ENCODE results near the gene IRF1. TPM values are rescaled to one million over a fixed set of nuclear protein-coding genes. Genes with fewer than 3 reads are reported as not detected.

The IRF1 gene
- total RNA-seq, 1 donor from 2014 or later, result 75.3 TPM

- no peak overlapping the region for H3K4me3 ChIP-seq (ENCODE audit: low read depth, low read length)
- DNase-seq (ENCODE audit: low read depth), result no peak
Observed at GRCh38 chr5:132456296-132456986, 34.1 kb downstream of the IRF1 start.

GRCh38 chr5:132455614-132456115 is 34.9 kb downstream of the IRF1 start:
- Histone ChIP-seq H3K4me3 (ENCODE audit: low read depth, low read length) (no peak overlapping the region), H3K36me3 (ENCODE audit: control insufficient read depth, insufficient read depth, low read length) (no peaks in the 10 kb centered on the region), H3K27me3 (ENCODE audit: control insufficient read depth, insufficient read depth, low read length) (no peaks in the 10 kb centered on the region)
- TF ChIP-seq, protein P1, sequence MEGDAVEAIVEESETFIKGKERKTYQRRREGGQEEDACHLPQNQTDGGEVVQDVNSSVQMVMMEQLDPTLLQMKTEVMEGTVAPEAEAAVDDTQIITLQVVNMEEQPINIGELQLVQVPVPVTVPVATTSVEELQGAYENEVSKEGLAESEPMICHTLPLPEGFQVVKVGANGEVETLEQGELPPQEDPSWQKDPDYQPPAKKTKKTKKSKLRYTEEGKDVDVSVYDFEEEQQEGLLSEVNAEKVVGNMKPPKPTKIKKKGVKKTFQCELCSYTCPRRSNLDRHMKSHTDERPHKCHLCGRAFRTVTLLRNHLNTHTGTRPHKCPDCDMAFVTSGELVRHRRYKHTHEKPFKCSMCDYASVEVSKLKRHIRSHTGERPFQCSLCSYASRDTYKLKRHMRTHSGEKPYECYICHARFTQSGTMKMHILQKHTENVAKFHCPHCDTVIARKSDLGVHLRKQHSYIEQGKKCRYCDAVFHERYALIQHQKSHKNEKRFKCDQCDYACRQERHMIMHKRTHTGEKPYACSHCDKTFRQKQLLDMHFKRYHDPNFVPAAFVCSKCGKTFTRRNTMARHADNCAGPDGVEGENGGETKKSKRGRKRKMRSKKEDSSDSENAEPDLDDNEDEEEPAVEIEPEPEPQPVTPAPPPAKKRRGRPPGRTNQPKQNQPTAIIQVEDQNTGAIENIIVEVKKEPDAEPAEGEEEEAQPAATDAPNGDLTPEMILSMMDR (IDR thresholded peaks at IDR 0.05; ENCODE audit: insufficient read depth, low read length, poor library complexity, severe bottlenecking), result no peak
- no peak for DNase-seq (ENCODE audit: low read depth)

More at GRCh38 chr5:132456296-132456986, 34.1 kb downstream of the IRF1 start:
- H3K36me3 ChIP-seq (ENCODE audit: control insufficient read depth, insufficient read depth, low read length), result no peaks in the 10 kb centered on the region
- H3K27me3 ChIP-seq (ENCODE audit: control insufficient read depth, insufficient read depth, low read length), result no peaks in the 10 kb centered on the region
- TF ChIP-seq, protein P1 (IDR thresholded peaks at IDR 0.05; ENCODE audit: insufficient read depth, low read length, poor library complexity, severe bottlenecking), result no peak

DNA sequence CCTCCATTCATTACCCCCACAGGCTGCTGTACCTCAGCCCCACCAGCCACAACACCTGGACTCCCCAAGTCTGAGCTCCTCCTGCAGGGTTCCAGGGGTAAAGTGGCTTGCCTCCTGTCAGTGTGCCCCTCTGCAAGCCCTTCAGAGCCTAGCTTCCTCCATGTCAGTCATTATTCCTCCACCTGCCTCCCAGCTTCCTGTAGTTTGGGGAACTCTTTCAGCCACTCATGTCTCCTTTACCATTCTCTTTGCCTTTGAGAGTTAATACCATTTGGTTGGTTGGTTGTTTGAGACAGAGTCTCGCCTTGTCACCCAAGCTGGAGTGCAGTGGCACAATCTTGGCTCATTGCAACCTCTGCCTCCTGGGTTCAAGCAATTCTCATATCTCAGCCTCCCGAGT is 36.2 kb downstream of the IRF1 start:
- H3K4me3 ChIP-seq (ENCODE audit: low read depth, low read length), result no peak overlapping the region
- no peaks in the 10 kb centered on the region for H3K36me3 ChIP-seq (ENCODE audit: control insufficient read depth, insufficient read depth, low read length)
- TF ChIP-seq, protein P1 (IDR thresholded peaks at IDR 0.05; ENCODE audit: insufficient read depth, low read length, poor library complexity, severe bottlenecking), result no peak
- no peak for DNase-seq (ENCODE audit: low read depth)
- H3K27me3 ChIP-seq (ENCODE audit: control insufficient read depth, insufficient read depth, low read length), result no peaks in the 10 kb centered on the region

DNA sequence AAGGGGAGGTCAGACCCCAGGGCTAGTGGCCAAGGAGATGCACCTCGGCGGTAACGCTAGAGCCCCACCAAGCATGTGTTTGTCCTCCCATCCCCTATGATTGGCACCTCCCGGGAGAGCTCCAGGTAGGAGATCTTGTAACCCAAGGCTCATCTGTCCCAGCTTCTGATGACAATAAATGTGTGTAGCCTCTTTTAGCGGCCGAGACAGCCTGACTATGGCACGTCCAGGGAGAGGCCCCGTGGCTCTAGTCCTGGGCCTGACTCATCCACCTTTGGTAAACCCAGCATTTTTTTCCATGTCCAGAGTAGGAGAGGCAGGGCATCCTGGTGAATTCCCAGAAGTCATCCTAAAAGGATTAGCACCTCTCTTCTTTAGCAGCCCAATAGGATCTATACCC is 39.2 kb downstream of the IRF1 start:
- no peak for DNase-seq (ENCODE audit: low read depth)
- Histone ChIP-seq H3K4me3 (ENCODE audit: low read depth, low read length) (no peak overlapping the region), H3K36me3 (ENCODE audit: control insufficient read depth, insufficient read depth, low read length) (no peaks in the 10 kb centered on the region), H3K27me3 (ENCODE audit: control insufficient read depth, insufficient read depth, low read length) (no peaks in the 10 kb centered on the region)
- TF ChIP-seq, protein P1 (IDR thresholded peaks at IDR 0.05; ENCODE audit: insufficient read depth, low read length, poor library complexity, severe bottlenecking), result no peak

- Histone ChIP-seq H3K36me3 (ENCODE audit: control insufficient read depth, insufficient read depth, low read length) (no peaks in the 10 kb centered on the region), H3K4me3 (ENCODE audit: low read depth, low read length) (no peak overlapping the region), H3K27me3 (ENCODE audit: control insufficient read depth, insufficient read depth, low read length) (no peaks in the 10 kb centered on the region)
- no peak for DNase-seq (ENCODE audit: low read depth)
- TF ChIP-seq, protein P1 (IDR thresholded peaks at IDR 0.05; ENCODE audit: insufficient read depth, low read length, poor library complexity, severe bottlenecking), result no peak
Observed at GRCh38 chr5:132449060-132449459, 41.5 kb downstream of the IRF1 start.

DNA sequence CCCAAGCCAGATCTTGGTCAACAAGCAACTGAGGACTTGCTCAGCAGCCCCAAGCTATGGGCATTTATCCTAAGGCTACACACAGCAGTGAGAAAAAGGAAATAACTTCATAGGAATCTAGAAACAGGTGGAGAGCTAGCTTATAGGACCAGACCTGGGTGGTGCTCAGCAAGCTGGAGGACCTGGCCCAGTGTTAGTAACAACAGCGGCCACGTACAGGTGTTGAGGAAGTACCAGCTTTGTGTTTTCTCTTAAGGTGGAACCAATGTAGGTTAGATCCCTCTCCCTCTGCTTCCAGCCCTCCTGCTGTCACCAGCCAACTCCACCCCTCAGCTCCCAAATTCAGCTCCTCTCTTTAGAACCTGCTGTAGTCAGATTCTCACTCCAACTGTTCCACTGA is 43.4 kb downstream of the IRF1 start:
- TF ChIP-seq, protein P1 (IDR thresholded peaks at IDR 0.05; ENCODE audit: insufficient read depth, low read length, poor library complexity, severe bottlenecking), result no peak
- H3K4me3 ChIP-seq (ENCODE audit: low read depth, low read length), result no peak overlapping the region
- no peak for DNase-seq (ENCODE audit: low read depth)
- H3K36me3 ChIP-seq (ENCODE audit: control insufficient read depth, insufficient read depth, low read length), result no peaks in the 10 kb centered on the region
- no peaks in the 10 kb centered on the region for H3K27me3 ChIP-seq (ENCODE audit: control insufficient read depth, insufficient read depth, low read length)

All from kidney epithelial cell (primary cell).